GM23248 (cell line): ENCODE results near the gene DIO1.

Source experiments
- EZH2 ChIP-seq: fragments of 200-600 bp; sonication (generic); IDR thresholded peaks from 2 replicates; pipeline ENCODE4 v1.6.1; 2018; ENCODE audit warnings: antibody characterized with exemption, mild to moderate bottlenecking; ENCODE audit not compliant: insufficient read depth, poor library complexity, severe bottlenecking
- EZH2phosphoT487 ChIP-seq: fragments of 200-600 bp; sonication (generic); IDR thresholded peaks from 2 replicates; pipeline ENCODE4 v1.6.1; 2018; ENCODE audit warnings: antibody characterized with exemption, moderate library complexity, mild to moderate bottlenecking, low read depth; ENCODE audit not compliant: insufficient read depth

DNA sequence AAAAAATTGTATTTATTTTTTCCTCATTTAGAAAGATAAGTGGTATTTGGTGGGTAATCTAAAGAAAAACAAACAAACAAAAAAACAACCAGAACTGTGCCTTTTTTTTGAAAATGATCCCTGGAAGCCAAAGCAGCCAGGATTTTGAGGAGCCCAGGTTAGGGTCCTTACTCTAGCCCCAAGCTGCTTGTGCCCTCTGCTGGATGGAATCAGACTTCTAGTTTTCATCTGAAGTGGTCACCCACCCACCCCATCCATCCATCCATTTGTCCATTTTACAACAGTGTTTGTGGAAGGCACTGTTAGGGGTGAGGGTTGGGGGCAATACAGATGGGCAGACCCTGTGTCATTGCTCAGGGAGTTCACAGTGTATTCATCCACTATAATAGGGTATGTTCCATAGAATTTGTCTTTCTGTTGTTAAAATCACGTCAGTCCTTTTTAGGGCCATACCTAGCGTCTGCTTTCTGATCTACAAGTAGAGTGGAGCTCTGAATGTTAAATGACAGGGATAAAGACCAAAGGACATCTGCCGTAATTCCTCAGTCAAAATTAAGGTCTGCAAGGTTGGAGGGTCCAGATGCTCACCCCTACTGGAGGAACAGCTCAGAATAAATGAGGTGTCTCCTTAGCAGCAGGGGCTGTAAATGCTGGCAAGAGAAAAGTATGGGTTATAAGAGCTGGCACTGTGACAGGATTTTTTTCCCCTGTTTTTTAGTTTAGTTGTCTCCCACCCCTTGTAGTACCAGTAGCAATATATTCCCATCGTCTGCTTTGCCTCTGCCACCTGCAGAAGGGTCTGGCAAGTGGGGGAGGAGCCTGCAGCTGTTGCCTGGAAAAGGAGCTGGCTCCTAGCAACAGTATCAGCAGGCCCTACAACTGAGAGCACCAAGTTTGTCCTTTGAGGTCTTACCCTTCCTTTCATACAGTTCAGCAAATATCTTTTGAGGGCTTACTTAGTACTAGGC, 55.3 kb downstream of the DIO1 start:
- TF ChIP-seq EZH2 (no peak), EZH2phosphoT487 (no peak)
